ENCODE measurements around the gene DUSP16.

- TF ChIP-seq POLR2A (IDR thresholded peaks at IDR 0.05), result no peak
- no peak for TF ChIP-seq CTCF (IDR thresholded peaks at IDR 0.05)
These were observed 134.6 kb downstream of the DUSP16 start for GRCh38 chr12:12428047-12428446.

All from sigmoid colon (tissue), 3 donors.